Transverse colon (tissue), 4 donors: Measurements from ENCODE around the gene TTC39C. TPM values are rescaled to one million over a fixed set of nuclear protein-coding genes. Genes with fewer than 3 reads are reported as not detected.

Experiments used
- DNase-seq: peaks from one replicate; pipeline ENCODE4 v3.0.0-alpha.2; 2019
- H3K27ac ChIP-seq, 4 donors: fragments of 200-600 bp; sonication (generic); 2 replicates each; pipeline ENCODE4 v1.5.1; 2016 to 2018; ENCODE audit warnings: inconsistent platforms in 4 of 4
- H3K27me3 ChIP-seq: fragments of 200-600 bp; sonication (generic); 2 replicates; pipeline ENCODE4 v1.5.1; 2017; ENCODE audit warnings: inconsistent platforms
- H3K36me3 ChIP-seq, 4 donors: fragments of 200-600 bp; sonication (generic); 2 replicates each; pipeline ENCODE4 v1.5.1; 2017 to 2019; ENCODE audit warnings: inconsistent platforms in 4 of 4
- H3K4me1 ChIP-seq, 4 donors: fragments of 200-600 bp; sonication (generic); 2 replicates each; pipeline ENCODE4 v1.5.1; 2017 to 2020; ENCODE audit warnings: inconsistent platforms in 4 of 4
- H3K4me3 ChIP-seq, 4 donors: fragments of 200-600 bp; sonication (generic); 1 replicate in 1 of 4; 2 replicates in 3 of 4; pipeline versions ENCODE4 v1.5.1 to v1.6.1; 2017 to 2019; ENCODE audit warnings: inconsistent platforms in 4 of 4
- H3K9me3 ChIP-seq, 2 donors: fragments of 200-600 bp; sonication (generic); 2 replicates each; pipeline ENCODE4 v1.5.1; 2017 to 2019; ENCODE audit warnings: inconsistent platforms in 2 of 2
- EP300 ChIP-seq: sonication (generic); formaldehyde crosslinking; IDR thresholded peaks from one replicate; pipeline ENCODE4 v1.6.1; 2017; ENCODE audit warnings: antibody characterized with exemption, low read depth
- POLR2A ChIP-seq: fragments of 450-650 bp; IDR thresholded peaks from one replicate; pipeline ENCODE4 v1.6.1; 2016; ENCODE audit warnings: antibody characterized with exemption, mild to moderate bottlenecking, moderate library complexity
- POLR2AphosphoS5 ChIP-seq, 3 donors: sonication (generic); formaldehyde crosslinking; IDR thresholded peaks; one replicate each; pipeline ENCODE4 v1.6.1; 2016; ENCODE audit warnings: antibody characterized with exemption in 3 of 3
- WGBS, 2 donors: methylation state at CpG; one replicate each; pipeline ENCODE4 v1.1.5; 2018; ENCODE audit warnings: low coverage in 1 of 2; 5-methylcytosine and 5-hydroxymethylcytosine counted together
- in situ Hi-C, 4 donors: fragments of 200-750 bp; cut with MboI; loops; one replicate each; pipeline versions ENCODE4 v1.15.0 to v1.15.1; 2017; ENCODE audit warnings: low sequenced_read_pairs in 3 of 4, low pct_ligation_motif_present in 1 of 4, low pct_unique_long_range_greater_than_20kb in 1 of 4
- intact Hi-C: fragments of 100-400 bp; cut with DNase I; formaldehyde crosslinking; loops from one replicate; pipeline ENCODE4 v1.15.1; 2023; ENCODE audit warnings: low total_unique reads
- total RNA-seq, 4 donors: library from RNA; depleted of rRNA; stranded (reverse); fragments of >200 nt; gene quantifications; one replicate each; pipeline ENCODE4 v1.1.0, GENCODE V29; 2016
- TF ChIP-seq, protein P1 (sequence below), 5 experiments: fragments of 200-600 bp in 3 of 5; fragments of 450-650 bp in 2 of 5; sonication (generic) in 3 of 5; IDR thresholded peaks; 1 replicate in 2 of 5; 2 replicates in 3 of 5; pipeline ENCODE4 v1.5.1; 2016 to 2017; ENCODE audit warnings: antibody characterized with exemption in 5 of 5, inconsistent platforms in 3 of 5, mild to moderate bottlenecking in 2 of 5, moderate library complexity in 1 of 5

Gene TTC39C
- total RNA-seq, 4 donors from 2014 or later, result 4.8 to 18.4 (median 7.4) TPM

DNA sequence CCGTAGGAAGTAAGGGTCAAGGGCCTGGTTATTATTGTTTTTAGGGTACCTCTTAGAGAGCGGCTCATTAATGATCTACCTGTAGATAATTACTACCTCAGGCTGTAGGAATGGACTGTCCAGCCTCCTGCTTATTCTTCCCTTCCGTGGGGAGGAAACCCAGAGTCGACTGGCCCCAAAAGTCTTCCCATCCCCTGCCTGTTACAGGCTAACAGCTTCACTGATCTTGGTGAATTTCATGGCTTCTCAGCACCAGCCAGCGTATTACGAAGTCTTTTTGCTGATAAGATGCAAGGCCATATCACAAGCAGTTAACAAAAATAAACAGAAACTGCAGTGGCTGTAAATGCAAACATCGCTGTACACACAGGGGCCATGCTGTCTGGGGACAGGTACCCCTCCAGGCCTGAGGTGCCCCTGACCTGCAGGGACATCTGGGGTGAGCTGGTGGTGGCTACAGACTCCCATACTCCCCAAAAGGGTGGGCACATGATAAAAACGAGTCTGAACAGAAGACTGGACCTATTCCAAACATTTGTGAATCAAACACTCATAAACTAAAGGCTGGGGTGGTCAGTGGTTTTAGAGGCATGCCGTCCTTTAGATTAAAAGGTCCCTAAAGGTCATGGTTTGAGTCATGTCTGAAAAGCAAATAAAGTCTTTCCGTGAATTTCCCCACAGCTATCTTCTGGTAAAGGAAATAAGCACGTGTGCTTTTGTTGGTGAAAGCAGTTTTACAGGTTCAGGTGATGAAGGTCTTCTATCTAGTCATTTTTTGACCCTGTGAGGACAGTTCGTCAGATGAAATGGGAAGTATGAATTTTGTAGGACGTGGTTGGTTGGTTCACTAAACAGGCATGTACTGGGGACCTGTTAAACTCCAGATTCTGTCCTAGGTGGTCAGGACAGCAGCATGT lies 36.7 kb downstream of the TTC39C start:
- no peaks in the 10 kb centered on the region for H3K9me3 ChIP-seq
- no peak overlapping the region for H3K4me3 ChIP-seq
- peaks cover 0 to 26% (median 8%) of the 10 kb centered on the region in 4 donors for H3K4me1 ChIP-seq
- TF ChIP-seq, protein P1, sequence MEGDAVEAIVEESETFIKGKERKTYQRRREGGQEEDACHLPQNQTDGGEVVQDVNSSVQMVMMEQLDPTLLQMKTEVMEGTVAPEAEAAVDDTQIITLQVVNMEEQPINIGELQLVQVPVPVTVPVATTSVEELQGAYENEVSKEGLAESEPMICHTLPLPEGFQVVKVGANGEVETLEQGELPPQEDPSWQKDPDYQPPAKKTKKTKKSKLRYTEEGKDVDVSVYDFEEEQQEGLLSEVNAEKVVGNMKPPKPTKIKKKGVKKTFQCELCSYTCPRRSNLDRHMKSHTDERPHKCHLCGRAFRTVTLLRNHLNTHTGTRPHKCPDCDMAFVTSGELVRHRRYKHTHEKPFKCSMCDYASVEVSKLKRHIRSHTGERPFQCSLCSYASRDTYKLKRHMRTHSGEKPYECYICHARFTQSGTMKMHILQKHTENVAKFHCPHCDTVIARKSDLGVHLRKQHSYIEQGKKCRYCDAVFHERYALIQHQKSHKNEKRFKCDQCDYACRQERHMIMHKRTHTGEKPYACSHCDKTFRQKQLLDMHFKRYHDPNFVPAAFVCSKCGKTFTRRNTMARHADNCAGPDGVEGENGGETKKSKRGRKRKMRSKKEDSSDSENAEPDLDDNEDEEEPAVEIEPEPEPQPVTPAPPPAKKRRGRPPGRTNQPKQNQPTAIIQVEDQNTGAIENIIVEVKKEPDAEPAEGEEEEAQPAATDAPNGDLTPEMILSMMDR (IDR thresholded peaks at IDR 0.05), result no peak
- TF ChIP-seq EP300 (no peak), POLR2A (no peak), POLR2AphosphoS5 (IDR thresholded peaks at IDR 0.05) (no peak)
- DNase-seq, result no peak
- intact Hi-C loops, result no loop called here
- in situ Hi-C loops, result no loop called here
- H3K27me3 ChIP-seq, result no peaks in the 10 kb centered on the region
- 51 to 56% methylated on average over 12 to 13 of the region's 13 CpGs for WGBS, 2 donors
- H3K36me3 ChIP-seq, result no peaks in the 10 kb centered on the region
- no peak overlapping the region for H3K27ac ChIP-seq

DNA sequence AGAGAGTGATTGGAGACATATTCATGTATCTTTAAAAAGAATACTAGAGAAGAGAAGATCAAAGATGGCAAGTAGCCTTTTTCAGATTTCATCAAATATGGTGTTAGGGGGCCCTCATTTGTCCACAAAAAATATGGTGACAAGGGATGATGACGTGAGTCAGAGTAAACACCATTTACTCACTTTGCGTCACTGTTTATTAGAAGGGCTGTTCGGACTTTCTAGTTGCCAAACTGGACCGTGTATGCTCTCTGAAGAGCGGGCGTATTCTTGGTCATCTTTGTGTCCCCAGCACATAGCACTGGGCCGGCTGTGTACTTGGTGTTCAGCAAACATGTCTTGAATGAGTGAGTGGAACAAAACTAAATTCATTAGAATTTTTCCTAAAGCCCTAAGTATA lies 37.5 kb downstream of the TTC39C start:
- in situ Hi-C loops, result no loop called here
- no peaks in the 10 kb centered on the region for H3K36me3 ChIP-seq
- intact Hi-C loops, result no loop called here
- H3K4me3 ChIP-seq, result no peak overlapping the region
- 76 to 87% methylated on average over 4 to 7 of the region's 7 CpGs for WGBS, 2 donors
- H3K9me3 ChIP-seq, result no peaks in the 10 kb centered on the region
- no peaks in the 10 kb centered on the region for H3K27me3 ChIP-seq
- H3K4me1 ChIP-seq, result peaks cover 0 to 26% (median 8%) of the 10 kb centered on the region in 4 donors
- H3K27ac ChIP-seq, result no peak overlapping the region
- no peak for DNase-seq
- TF ChIP-seq POLR2A, result no peak
- TF ChIP-seq, protein P1 (IDR thresholded peaks at IDR 0.05), result no peak
- TF ChIP-seq POLR2AphosphoS5 (IDR thresholded peaks at IDR 0.05), result no peak
- TF ChIP-seq EP300, result no peak

DNA sequence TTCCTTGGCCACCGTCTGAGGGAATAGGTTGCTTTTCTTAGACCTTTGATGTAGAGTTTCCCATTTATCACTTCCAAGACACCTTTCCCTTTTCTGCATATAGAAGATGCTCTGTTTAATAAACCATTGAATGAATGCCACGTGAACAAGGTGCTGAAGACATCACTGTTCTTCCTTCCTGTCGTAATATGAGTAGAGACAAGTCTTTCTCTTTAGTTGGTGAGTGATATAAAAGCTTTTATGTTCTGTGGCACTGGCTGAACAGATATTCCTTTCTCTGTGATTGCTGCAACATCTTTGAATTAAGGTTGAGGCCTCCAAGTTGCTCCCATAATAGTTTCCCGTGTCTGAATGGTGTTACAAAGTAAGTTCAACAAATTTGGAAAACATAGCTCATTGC lies 38.7 kb downstream of the TTC39C start:
- Histone ChIP-seq H3K9me3 (no peaks in the 10 kb centered on the region), H3K27me3 (no peaks in the 10 kb centered on the region), H3K4me1 (peaks cover 0 to 26% (median 8%) of the 10 kb centered on the region in 4 donors), H3K36me3 (no peaks in the 10 kb centered on the region), H3K4me3 (no peak overlapping the region), H3K27ac (no peak overlapping the region)
- no peak for DNase-seq
- intact Hi-C loops, result no loop called here
- TF ChIP-seq, protein P1 (IDR thresholded peaks at IDR 0.05), result no peak
- TF ChIP-seq POLR2A (no peak), POLR2AphosphoS5 (IDR thresholded peaks at IDR 0.05) (no peak), EP300 (no peak)
- WGBS, 2 donors, result 69 to 81% methylated on average over 4 of the region's 4 CpGs
- in situ Hi-C loops, result no loop called here

DNA sequence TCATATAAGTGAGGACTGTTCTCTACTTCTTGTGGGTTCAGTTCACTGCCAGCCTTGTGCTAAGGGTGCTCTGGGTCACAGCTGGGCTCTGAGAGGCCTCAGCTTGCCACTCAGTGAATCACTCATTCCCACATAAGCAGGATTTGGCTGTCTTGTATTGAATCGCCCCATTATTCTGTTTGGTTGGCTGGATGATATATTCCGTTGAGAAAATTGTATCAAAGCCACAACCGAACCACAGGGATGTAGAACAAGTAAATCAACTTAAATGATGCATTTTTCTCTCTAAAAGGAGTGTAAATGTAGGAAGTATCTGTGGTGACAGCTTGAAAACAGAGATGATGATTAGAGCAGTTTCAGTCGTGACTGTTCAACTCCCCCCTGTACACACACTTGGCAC lies 39.6 kb downstream of the TTC39C start:
- no peak overlapping the region for H3K27ac ChIP-seq
- H3K4me1 ChIP-seq, result peaks cover 0 to 26% (median 8%) of the 10 kb centered on the region in 4 donors
- intact Hi-C loops (no loop called here), in situ Hi-C loops (no loop called here)
- no peaks in the 10 kb centered on the region for H3K9me3 ChIP-seq
- no peaks in the 10 kb centered on the region for H3K36me3 ChIP-seq
- no peak for DNase-seq
- TF ChIP-seq EP300 (no peak), POLR2AphosphoS5 (IDR thresholded peaks at IDR 0.05) (no peak), POLR2A (no peak)
- TF ChIP-seq, protein P1 (IDR thresholded peaks at IDR 0.05), result no peak
- H3K4me3 ChIP-seq, result no peak overlapping the region
- no peaks in the 10 kb centered on the region for H3K27me3 ChIP-seq
- 62 to 69% methylated on average over 4 of the region's 4 CpGs for WGBS, 2 donors
